Activated T-cell treated with anti-CD3 and anti-CD28 coated beads, Interleukin-2, amount 50 U/mL, for 24 hours (primary cell): ENCODE results near the gene AMIGO3.
A peak's percentile ranks its signal among the peaks of the same experiment; 100 is the strongest.
"Not testable (repeated sequence)": the region's sequence is repeated elsewhere in the genome, so short reads cannot be mapped to it uniquely, and the experiment has no call there.

Experiments used
- DNase-seq: peaks from one replicate; pipeline ENCODE4 v3.0.0-alpha.2; 2020
- H3K27ac Mint-ChIP-seq: 2 replicates; pipeline ENCODE4 v1.8.0; 2020; ENCODE audit warnings: mild to moderate bottlenecking, mixed read lengths
- H3K27me3 Mint-ChIP-seq: 2 replicates; pipeline ENCODE4 v1.8.0; 2020; ENCODE audit warnings: mixed read lengths
- H3K36me3 Mint-ChIP-seq: 2 replicates; pipeline ENCODE4 v1.8.0; 2020; ENCODE audit warnings: low read depth, mixed read lengths
- H3K4me1 Mint-ChIP-seq: 2 replicates; pipeline ENCODE4 v1.8.0; 2020; ENCODE audit warnings: low read depth, mixed read lengths
- H3K4me3 Mint-ChIP-seq: 2 replicates; pipeline ENCODE4 v1.8.0; 2020; ENCODE audit warnings: mild to moderate bottlenecking, moderate library complexity, mixed read lengths
- H3K9me3 Mint-ChIP-seq: 2 replicates; pipeline ENCODE4 v1.8.0; 2020; ENCODE audit warnings: mixed read lengths

The AMIGO3 gene

GRCh38 chr3:49694409-49695070, 24.9 kb downstream of the AMIGO3 start:
- not testable (repeated sequence) for DNase-seq, H3K9me3 Mint-ChIP-seq, H3K27me3 Mint-ChIP-seq, H3K27ac Mint-ChIP-seq, H3K4me3 Mint-ChIP-seq
- H3K36me3 Mint-ChIP-seq: peaks cover 41% of the 10 kb centered on the region
- H3K4me1 Mint-ChIP-seq: peaks cover 31% of the 10 kb centered on the region

GRCh38 chr3:49691481-49691880, 28.0 kb downstream of the AMIGO3 start:
- not testable (repeated sequence) for H3K27ac Mint-ChIP-seq, DNase-seq, H3K9me3 Mint-ChIP-seq, H3K27me3 Mint-ChIP-seq
- H3K36me3 Mint-ChIP-seq: peaks cover 22% of the 10 kb centered on the region
- H3K4me1 Mint-ChIP-seq: peaks cover 47% of the 10 kb centered on the region
- H3K4me3 Mint-ChIP-seq: peak overlapping the region; percentile 97

- DNase-seq, H3K9me3 Mint-ChIP-seq, H3K27me3 Mint-ChIP-seq: not testable (repeated sequence)
- H3K4me3 Mint-ChIP-seq: peak overlapping the region; percentile 97
- H3K36me3 Mint-ChIP-seq: peaks cover 22% of the 10 kb centered on the region
- peak overlapping the region; percentile 40 for H3K27ac Mint-ChIP-seq
- peaks cover 49% of the 10 kb centered on the region for H3K4me1 Mint-ChIP-seq
Observed at GRCh38 chr3:49690856-49691255, 28.6 kb downstream of the AMIGO3 start.

- H3K4me3 Mint-ChIP-seq: peak overlapping the region; percentile 97
- DNase-seq, H3K9me3 Mint-ChIP-seq, H3K27me3 Mint-ChIP-seq: not testable (repeated sequence)
- H3K36me3 Mint-ChIP-seq: peaks cover 27% of the 10 kb centered on the region
- peak overlapping the region; percentile 97 for H3K27ac Mint-ChIP-seq
- H3K4me1 Mint-ChIP-seq: peaks cover 53% of the 10 kb centered on the region
Observed at GRCh38 chr3:49689908-49690624, 29.4 kb downstream of the AMIGO3 start.

- DNase-seq: peak; percentile 97
- H3K9me3 Mint-ChIP-seq: no peaks in the 10 kb centered on the region
- peaks cover 50% of the 10 kb centered on the region for H3K4me1 Mint-ChIP-seq
- H3K27ac Mint-ChIP-seq: peak within 1 kb of the TSS; percentile 97
- peak within 1 kb of the TSS; percentile 97 for H3K4me3 Mint-ChIP-seq
- no peaks in the 10 kb centered on the region for H3K27me3 Mint-ChIP-seq
- H3K36me3 Mint-ChIP-seq: peaks cover 29% of the 10 kb centered on the region
Observed at GRCh38 chr3:49689046-49689907, 30.2 kb downstream of the AMIGO3 start, which contains the start of the genes MST1 and RNF123. Gene MST1 (minus strand): TSS chr3:49689474. CDS start chr3:49688691, 783 bp downstream. Gene RNF123 (plus strand): TSS chr3:49689557. CDS start chr3:49691166, 1,609 bp downstream.

- DNase-seq: not testable (repeated sequence)
- H3K4me1 Mint-ChIP-seq: peaks cover 45% of the 10 kb centered on the region
Observed at GRCh38 chr3:49688338-49689045, 31.0 kb downstream of the AMIGO3 start.

GRCh38 chr3:49687424-49687795, 32.1 kb downstream of the AMIGO3 start:
- H3K9me3 Mint-ChIP-seq, H3K27me3 Mint-ChIP-seq, H3K4me3 Mint-ChIP-seq, H3K27ac Mint-ChIP-seq, DNase-seq: not testable (repeated sequence)
- H3K4me1 Mint-ChIP-seq: peaks cover 41% of the 10 kb centered on the region
- peaks cover 44% of the 10 kb centered on the region for H3K36me3 Mint-ChIP-seq

More at GRCh38 chr3:49688338-49689045, 31.0 kb downstream of the AMIGO3 start:
- H3K9me3 Mint-ChIP-seq, H3K27me3 Mint-ChIP-seq: not testable (repeated sequence)
- Mint-ChIP-seq H3K27ac (peak overlapping the region; percentile 97), H3K36me3 (peaks cover 33% of the 10 kb centered on the region), H3K4me3 (peak overlapping the region; percentile 97)

GRCh38 chr3:49686769-49687423, 32.6 kb downstream of the AMIGO3 start:
- Mint-ChIP-seq H3K4me3 (peak overlapping the region; percentile 15), H3K27ac (peak overlapping the region; percentile 18), H3K36me3 (peaks cover 49% of the 10 kb centered on the region), H3K4me1 (peaks cover 41% of the 10 kb centered on the region)
- H3K9me3 Mint-ChIP-seq, H3K27me3 Mint-ChIP-seq: not testable (repeated sequence)
- DNase-seq: peak; percentile 71

GRCh38 chr3:49686346-49686745, 33.1 kb downstream of the AMIGO3 start:
- not testable (repeated sequence) for H3K9me3 Mint-ChIP-seq, H3K27me3 Mint-ChIP-seq, H3K27ac Mint-ChIP-seq
- H3K4me3 Mint-ChIP-seq: peak overlapping the region; percentile 55
- H3K36me3 Mint-ChIP-seq: peaks cover 54% of the 10 kb centered on the region
- peak; percentile 66 for DNase-seq
- peaks cover 37% of the 10 kb centered on the region for H3K4me1 Mint-ChIP-seq

GRCh38 chr3:49685846-49686245, 33.6 kb downstream of the AMIGO3 start:
- not testable (repeated sequence) for H3K27me3 Mint-ChIP-seq, H3K27ac Mint-ChIP-seq, H3K9me3 Mint-ChIP-seq
- Mint-ChIP-seq H3K4me1 (peaks cover 32% of the 10 kb centered on the region), H3K36me3 (peaks cover 58% of the 10 kb centered on the region), H3K4me3 (peak overlapping the region; percentile 18)
- peak; percentile 46 for DNase-seq

GRCh38 chr3:49685103-49685502, 34.4 kb downstream of the AMIGO3 start:
- not testable (repeated sequence) for H3K9me3 Mint-ChIP-seq, H3K27me3 Mint-ChIP-seq, H3K4me3 Mint-ChIP-seq, DNase-seq, H3K27ac Mint-ChIP-seq
- Mint-ChIP-seq H3K36me3 (peaks cover 65% of the 10 kb centered on the region), H3K4me1 (peaks cover 25% of the 10 kb centered on the region)

GRCh38 chr3:49684453-49684852, 35.0 kb downstream of the AMIGO3 start:
- H3K4me1 Mint-ChIP-seq: peaks cover 26% of the 10 kb centered on the region
- not testable (repeated sequence) for DNase-seq, H3K4me3 Mint-ChIP-seq, H3K27me3 Mint-ChIP-seq, H3K9me3 Mint-ChIP-seq, H3K27ac Mint-ChIP-seq
- peaks cover 65% of the 10 kb centered on the region for H3K36me3 Mint-ChIP-seq

GRCh38 chr3:49683162-49683561, 36.3 kb downstream of the AMIGO3 start:
- H3K9me3 Mint-ChIP-seq: no peaks in the 10 kb centered on the region
- no peak overlapping the region for H3K4me3 Mint-ChIP-seq
- DNase-seq: no peak
- peaks cover 73% of the 10 kb centered on the region for H3K36me3 Mint-ChIP-seq
- no peaks in the 10 kb centered on the region for H3K27me3 Mint-ChIP-seq
- H3K4me1 Mint-ChIP-seq: peaks cover 18% of the 10 kb centered on the region
- no peak overlapping the region for H3K27ac Mint-ChIP-seq
